DMS 273 (cell line): ENCODE results near the gene DBN1.
A peak's percentile ranks its signal among the peaks of the same experiment; 100 is the strongest.

ENCODE experiments used
- DNase-seq: peaks from one replicate; lab custom pipeline; 2025; ENCODE audit not compliant: unreplicated experiment; lab: John Stamatoyannopoulos, UW

Gene DBN1

GRCh38 chr5:177457852-177458681, 15.4 kb downstream of the DBN1 start:
- no peak for DNase-seq

GRCh38 chr5:177456976-177457851, 16.2 kb downstream of the DBN1 start:
- DNase-seq: peak; percentile 99

GRCh38 chr5:177456591-177456964, 16.9 kb downstream of the DBN1 start:
- DNase-seq: no peak

GRCh38 chr5:177455661-177456590, 17.5 kb downstream of the DBN1 start:
- peak; percentile 97 for DNase-seq

GRCh38 chr5:177455036-177455660, 18.3 kb downstream of the DBN1 start:
- DNase-seq: peak; percentile 97

GRCh38 chr5:177454397-177455035, 18.9 kb downstream of the DBN1 start:
- peak; percentile 97 for DNase-seq

- DNase-seq: peak; percentile 84
These were observed 19.5 kb downstream of the DBN1 start for GRCh38 chr5:177453852-177454396.

GRCh38 chr5:177452688-177453638, 20.5 kb downstream of the DBN1 start:
- DNase-seq: peak; percentile 73

GRCh38 chr5:177450667-177451424, 22.6 kb downstream of the DBN1 start:
- no peak for DNase-seq

- no peak for DNase-seq
These were observed 24.0 kb downstream of the DBN1 start for GRCh38 chr5:177449140-177450061.

GRCh38 chr5:177448244-177448950, 25.0 kb downstream of the DBN1 start:
- no peak for DNase-seq

GRCh38 chr5:177447611-177448243, 25.7 kb downstream of the DBN1 start:
- peak; percentile 81 for DNase-seq

- peak; percentile 93 for DNase-seq
These were observed 26.3 kb downstream of the DBN1 start for GRCh38 chr5:177447066-177447610.

GRCh38 chr5:177446200-177447065, 27.0 kb downstream of the DBN1 start, which contains the start of gene PRR7:
TSS of gene PRR7 (plus strand) at chr5:177446814. CDS start at chr5:177455068, 8,254 bp downstream.
- DNase-seq: peak; percentile 94

GRCh38 chr5:177445917-177446199, 27.6 kb downstream of the DBN1 start:
- DNase-seq: no peak
